ENCODE measurements around the gene HES2.
A peak's percentile ranks its signal among the peaks of the same experiment; 100 is the strongest.

Gene HES2

DNA sequence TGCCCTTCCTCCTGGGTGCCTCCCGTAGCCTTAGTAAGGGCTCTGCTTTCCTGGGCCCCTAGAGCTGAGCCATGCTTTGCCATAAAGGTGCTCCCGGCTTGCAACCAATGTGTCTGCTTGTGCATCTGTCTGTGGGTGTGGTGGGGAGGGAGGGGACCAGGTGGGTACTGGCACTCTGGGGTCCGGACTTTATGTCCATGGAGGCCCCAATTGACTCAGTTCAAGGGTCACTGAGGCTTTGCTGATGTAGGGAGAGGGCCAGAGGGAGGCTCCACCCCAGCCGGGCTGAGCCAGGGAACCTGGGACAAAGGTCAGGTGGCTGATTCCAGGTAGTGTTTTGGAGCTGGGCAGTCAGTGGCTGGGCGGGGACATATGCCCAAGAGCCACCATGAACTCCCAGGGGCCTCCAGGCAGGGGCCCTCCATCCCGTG, 31.2 kb upstream of the HES2 start:
- TF ChIP-seq, protein P1, sequence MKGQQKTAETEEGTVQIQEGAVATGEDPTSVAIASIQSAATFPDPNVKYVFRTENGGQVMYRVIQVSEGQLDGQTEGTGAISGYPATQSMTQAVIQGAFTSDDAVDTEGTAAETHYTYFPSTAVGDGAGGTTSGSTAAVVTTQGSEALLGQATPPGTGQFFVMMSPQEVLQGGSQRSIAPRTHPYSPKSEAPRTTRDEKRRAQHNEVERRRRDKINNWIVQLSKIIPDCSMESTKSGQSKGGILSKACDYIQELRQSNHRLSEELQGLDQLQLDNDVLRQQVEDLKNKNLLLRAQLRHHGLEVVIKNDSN (IDR thresholded peaks at IDR 0.05), result no peak
- no peak for TF ChIP-seq ZBTB7A (IDR thresholded peaks at IDR 0.05; ENCODE audit: low read depth)
- no peak for TF ChIP-seq FOXM1 (IDR thresholded peaks at IDR 0.05; ENCODE audit: borderline replicate concordance, low read depth)

DNA sequence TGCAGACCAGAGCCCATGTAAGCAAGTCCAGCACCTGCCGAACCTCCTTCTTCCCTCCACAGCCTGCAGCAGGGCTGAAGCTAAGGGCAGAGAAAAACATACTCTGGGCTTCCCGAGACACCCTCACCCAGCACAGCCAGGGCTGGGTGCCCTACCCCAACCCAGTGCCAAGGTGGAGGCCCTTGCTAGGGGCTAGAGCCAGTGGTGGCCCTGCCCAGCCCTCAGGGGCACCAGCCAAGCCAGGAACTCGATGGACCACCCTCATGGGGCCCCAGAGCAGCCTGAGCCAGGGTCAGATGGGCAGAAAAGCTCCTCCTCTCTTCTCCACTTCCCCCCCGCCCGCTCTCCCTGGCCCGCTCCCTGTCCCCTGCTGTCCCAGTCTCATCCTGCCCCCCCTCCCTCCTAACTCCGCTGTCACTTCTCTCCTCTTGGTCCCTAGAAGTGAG, 30.3 kb upstream of the HES2 start:
- TF ChIP-seq, protein P2, sequence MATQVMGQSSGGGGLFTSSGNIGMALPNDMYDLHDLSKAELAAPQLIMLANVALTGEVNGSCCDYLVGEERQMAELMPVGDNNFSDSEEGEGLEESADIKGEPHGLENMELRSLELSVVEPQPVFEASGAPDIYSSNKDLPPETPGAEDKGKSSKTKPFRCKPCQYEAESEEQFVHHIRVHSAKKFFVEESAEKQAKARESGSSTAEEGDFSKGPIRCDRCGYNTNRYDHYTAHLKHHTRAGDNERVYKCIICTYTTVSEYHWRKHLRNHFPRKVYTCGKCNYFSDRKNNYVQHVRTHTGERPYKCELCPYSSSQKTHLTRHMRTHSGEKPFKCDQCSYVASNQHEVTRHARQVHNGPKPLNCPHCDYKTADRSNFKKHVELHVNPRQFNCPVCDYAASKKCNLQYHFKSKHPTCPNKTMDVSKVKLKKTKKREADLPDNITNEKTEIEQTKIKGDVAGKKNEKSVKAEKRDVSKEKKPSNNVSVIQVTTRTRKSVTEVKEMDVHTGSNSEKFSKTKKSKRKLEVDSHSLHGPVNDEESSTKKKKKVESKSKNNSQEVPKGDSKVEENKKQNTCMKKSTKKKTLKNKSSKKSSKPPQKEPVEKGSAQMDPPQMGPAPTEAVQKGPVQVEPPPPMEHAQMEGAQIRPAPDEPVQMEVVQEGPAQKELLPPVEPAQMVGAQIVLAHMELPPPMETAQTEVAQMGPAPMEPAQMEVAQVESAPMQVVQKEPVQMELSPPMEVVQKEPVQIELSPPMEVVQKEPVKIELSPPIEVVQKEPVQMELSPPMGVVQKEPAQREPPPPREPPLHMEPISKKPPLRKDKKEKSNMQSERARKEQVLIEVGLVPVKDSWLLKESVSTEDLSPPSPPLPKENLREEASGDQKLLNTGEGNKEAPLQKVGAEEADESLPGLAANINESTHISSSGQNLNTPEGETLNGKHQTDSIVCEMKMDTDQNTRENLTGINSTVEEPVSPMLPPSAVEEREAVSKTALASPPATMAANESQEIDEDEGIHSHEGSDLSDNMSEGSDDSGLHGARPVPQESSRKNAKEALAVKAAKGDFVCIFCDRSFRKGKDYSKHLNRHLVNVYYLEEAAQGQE (IDR thresholded peaks at IDR 0.05; ENCODE audit: low read depth), result no peak
- TF ChIP-seq TAF1 (IDR thresholded peaks at IDR 0.05; ENCODE audit: low read depth) (no peak), TCF12 (IDR thresholded peaks at IDR 0.05; ENCODE audit: low read depth) (no peak), ZBTB7A (IDR thresholded peaks at IDR 0.05; ENCODE audit: low read depth) (no peak), NFIC (IDR thresholded peaks at IDR 0.05) (no peak)
- TF ChIP-seq, protein P3, sequence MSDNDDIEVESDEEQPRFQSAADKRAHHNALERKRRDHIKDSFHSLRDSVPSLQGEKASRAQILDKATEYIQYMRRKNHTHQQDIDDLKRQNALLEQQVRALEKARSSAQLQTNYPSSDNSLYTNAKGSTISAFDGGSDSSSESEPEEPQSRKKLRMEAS (IDR thresholded peaks at IDR 0.05), result no peak

DNA sequence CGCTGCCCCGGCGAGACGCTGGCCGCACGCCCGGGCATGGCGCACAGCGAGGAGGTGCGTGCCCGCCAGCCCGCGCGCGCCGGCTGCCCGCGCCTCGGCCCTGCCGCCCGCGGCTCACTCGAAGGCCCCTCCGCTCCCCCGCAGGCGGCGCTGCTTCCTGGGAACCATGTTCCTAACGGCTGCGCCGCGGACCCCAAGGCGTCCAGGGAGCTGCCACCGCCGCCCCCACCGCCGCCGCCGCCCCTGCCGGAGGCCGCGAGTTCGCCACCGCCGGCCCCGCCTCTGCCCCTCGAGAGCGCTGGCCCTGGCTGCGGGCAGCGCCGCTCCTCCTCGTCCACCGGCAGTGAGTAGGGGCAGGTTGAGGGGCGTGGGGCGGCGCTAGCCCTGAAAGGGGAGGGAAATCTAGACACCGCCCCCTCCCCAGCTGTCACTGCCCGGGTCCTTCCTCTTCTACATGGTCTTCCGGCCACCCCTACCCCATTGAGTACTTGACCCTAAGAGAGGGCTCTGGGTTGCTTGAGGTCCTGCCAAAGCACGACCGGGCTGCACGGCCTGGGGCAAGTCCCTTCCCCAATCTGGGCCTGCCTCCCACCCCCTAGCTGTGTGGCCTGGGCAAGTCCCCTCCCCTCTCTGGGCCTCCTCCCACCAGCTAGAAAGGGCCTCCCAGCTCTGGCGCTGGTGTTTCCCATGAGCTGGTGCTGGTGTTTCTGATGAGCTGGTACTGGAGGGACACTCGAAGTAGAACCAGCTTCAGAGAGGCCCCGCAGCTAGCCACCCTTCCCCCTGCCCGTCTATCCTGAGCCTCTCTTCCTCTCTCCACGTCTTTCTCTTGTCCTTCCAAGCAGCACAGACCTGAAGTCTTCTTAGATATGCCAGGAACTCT, 29.3 kb upstream of the HES2 start:
- no peak for TF ChIP-seq TEAD4 (IDR thresholded peaks at IDR 0.05)
- TF ChIP-seq, protein P3 (IDR thresholded peaks at IDR 0.05), result 0 out of 2 replicates have a peak, but pooled peaks have one; percentile 18

DNA sequence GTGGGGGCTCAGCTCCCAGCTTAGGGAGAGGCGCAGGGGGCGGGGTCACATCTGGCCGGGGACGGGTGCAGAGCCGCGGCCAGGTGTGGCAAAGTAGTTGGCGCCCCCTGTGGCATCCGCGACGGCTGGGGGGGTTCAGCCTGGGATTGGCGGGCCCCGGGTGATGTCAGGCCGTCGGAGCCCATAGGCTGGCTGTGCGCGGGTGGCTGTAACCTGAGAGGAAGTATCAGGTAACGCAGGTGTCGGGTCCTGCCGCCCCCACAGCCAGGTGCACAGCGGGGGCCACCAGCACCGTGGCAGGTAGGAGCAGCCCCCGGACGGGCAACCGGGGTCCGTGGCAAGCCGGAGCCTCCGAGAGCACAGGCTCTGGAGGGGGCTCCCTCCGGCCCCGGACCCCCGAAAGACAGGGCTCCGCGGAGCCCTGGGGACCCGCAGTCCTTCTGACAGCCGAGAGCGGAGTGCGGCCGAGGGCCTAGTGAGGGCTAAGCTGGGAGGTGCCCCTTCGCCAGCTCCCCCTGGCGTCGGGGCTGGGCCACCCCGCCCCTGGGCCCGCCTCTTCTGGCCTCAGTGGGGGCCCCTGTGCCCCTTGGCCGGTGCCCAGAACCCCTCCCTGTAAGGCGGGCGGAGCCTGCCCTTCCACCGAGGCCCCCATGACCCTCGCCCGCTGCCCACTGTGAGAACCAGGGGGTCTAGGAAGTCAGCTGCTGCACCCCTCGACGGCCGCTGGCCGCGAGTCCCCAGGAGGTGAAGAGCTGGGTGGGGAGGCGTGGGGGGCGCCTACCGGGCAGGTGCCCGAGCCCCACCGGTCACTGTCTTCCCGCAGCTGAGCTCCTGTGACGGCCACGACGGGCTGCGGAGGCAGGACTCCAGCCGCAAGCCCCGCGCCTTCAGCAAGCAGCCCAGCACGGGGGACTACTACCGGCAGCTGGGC, 28.4 kb upstream of the HES2 start:
- TF ChIP-seq, protein P3 (IDR thresholded peaks at IDR 0.05), result no peak; the same call in none of the 2 replicates
- TF ChIP-seq CREB1 (IDR thresholded peaks at IDR 0.05; ENCODE audit: low read depth) (0 out of 2 replicates have a peak, but pooled peaks have one; percentile 10), FOXM1 (IDR thresholded peaks at IDR 0.05; ENCODE audit: borderline replicate concordance, low read depth) (peak; percentile 10; the same call in 1 of the 2 replicates), YY1 (IDR thresholded peaks at IDR 0.05; ENCODE audit: low read depth) (0 out of 2 replicates have a peak, but pooled peaks have one; percentile 11), TEAD4 (IDR thresholded peaks at IDR 0.05) (peak; percentile 63), CEBPB (IDR thresholded peaks at IDR 0.05) (peak; percentile 5; the same call in 1 of the 2 replicates), EP300 (IDR thresholded peaks at IDR 0.05; ENCODE audit: borderline replicate concordance) (peak; percentile 87), RAD21 (IDR thresholded peaks at IDR 0.05; ENCODE audit: low read depth) (peak; percentile 8; the same call in 1 of the 2 replicates), TCF12 (IDR thresholded peaks at IDR 0.05; ENCODE audit: low read depth) (peak; percentile 95), TAF1 (IDR thresholded peaks at IDR 0.05; ENCODE audit: low read depth) (no peak), EGR1 (IDR thresholded peaks at IDR 0.05) (peak; percentile 98), ZBTB7A (IDR thresholded peaks at IDR 0.05; ENCODE audit: low read depth) (peak; percentile 56; the same call in 1 of the 2 replicates), NFIC (IDR thresholded peaks at IDR 0.05) (peak; percentile 84)
- TF ChIP-seq, protein P1 (IDR thresholded peaks at IDR 0.05), result peak; percentile 37; the same call in 1 of the 2 replicates
- TF ChIP-seq, protein P2 (IDR thresholded peaks at IDR 0.05; ENCODE audit: low read depth), result no peak
